ENCODE measurements around the gene DDR1. TPM values are rescaled to one million over a fixed set of nuclear protein-coding genes. Genes with fewer than 3 reads are reported as not detected.

The DDR1 gene
- total and polyA plus RNA-seq, 2 experiments from 2014 or later: 58.3 to 154 TPM

GRCh38 chr6:30931969-30932645 lies 47.8 kb downstream of the DDR1 start, which contains the start of gene SFTA2:
SFTA2 (minus strand) TSS chr6:30932170; CDS start chr6:30932096, 74 bp downstream.
- Mint-ChIP-seq H3K27ac (no peak within 1 kb of the TSS), H3K27me3 (ENCODE audit: insufficient read depth, low read depth, poor library complexity) (peaks cover 10% of the 10 kb centered on the region)

More at GRCh38 chr6:30931969-30932645, 47.8 kb downstream of the DDR1 start, which contains the start of gene SFTA2:
- ATAC-seq (no peak), DNase-seq (ENCODE audit: low spot score) (no peak)
- no peak for TF ChIP-seq JUNB (IDR thresholded peaks at IDR 0.05; ENCODE audit: unreplicated experiment)
- TF ChIP-seq ZNF462 (CRISPR knock-in tag; IDR thresholded peaks at IDR 0.05): no peak
- TF ChIP-seq CTCF (conservative IDR thresholded peaks at IDR 0.05; ENCODE audit: low read depth in 2 of 2): no peak
- TF ChIP-seq EZH2phosphoT487 (IDR thresholded peaks at IDR 0.05; ENCODE audit: unreplicated experiment): no peak
- no peak for TF ChIP-seq POLR2AphosphoS5 (IDR thresholded peaks at IDR 0.05; ENCODE audit: low read depth)
- TF ChIP-seq ZNF114 (CRISPR knock-in tag; IDR thresholded peaks at IDR 0.05): no peak
- no peak for TF ChIP-seq CREB1 (CRISPR knock-in tag; IDR thresholded peaks at IDR 0.05; ENCODE audit: low read depth)
- TF ChIP-seq NANOG (IDR thresholded peaks at IDR 0.05; ENCODE audit: borderline replicate concordance): no peak
- no peak for TF ChIP-seq REST (IDR thresholded peaks at IDR 0.05; ENCODE audit: unreplicated experiment)
- no peak for TF ChIP-seq STAT1 (IDR thresholded peaks at IDR 0.05; ENCODE audit: unreplicated experiment)
- no peak for TF ChIP-seq ETS1 (IDR thresholded peaks at IDR 0.05)
- no peak for TF ChIP-seq EZH2 (IDR thresholded peaks at IDR 0.05; ENCODE audit: low read depth, unreplicated experiment)
- TF ChIP-seq ZNF331 (CRISPR knock-in tag; IDR thresholded peaks at IDR 0.05; ENCODE audit: low read depth): no peak
- H3K4me3 ChIP-seq: no peak within 1 kb of the TSS
- H3K4me1 ChIP-seq (ENCODE audit: insufficient read depth): no peaks in the 10 kb centered on the region; the same call in 1 of the 2 replicates
- no peaks in the 10 kb centered on the region for H3K27me3 ChIP-seq (ENCODE audit: insufficient read depth)
- H3K4me3 Mint-ChIP-seq: no peak within 1 kb of the TSS
- H3K9me3 Mint-ChIP-seq: peaks cover 14% of the 10 kb centered on the region
- H4K20me1 ChIP-seq (replicated peaks; ENCODE audit: insufficient read depth): no peaks in the 10 kb centered on the region
- H3F3A ChIP-seq (replicated peaks; ENCODE audit: low read depth): no peaks in the 10 kb centered on the region
- no peaks in the 10 kb centered on the region for H3K79me2 ChIP-seq (replicated peaks; ENCODE audit: insufficient read depth)
- no peak within 1 kb of the TSS for H2AFZ ChIP-seq
- H3K4me2 ChIP-seq: no peak within 1 kb of the TSS
- no peak within 1 kb of the TSS for H3K27ac ChIP-seq (ENCODE audit: low read depth)
- no peaks in the 10 kb centered on the region for H3K36me3 ChIP-seq (ENCODE audit: insufficient read depth)
- peaks cover 10% of the 10 kb centered on the region for H3K4me1 Mint-ChIP-seq
- peaks cover 21% of the 10 kb centered on the region for H3K36me3 Mint-ChIP-seq (ENCODE audit: low read depth)
- H3K9me2 ChIP-seq (ENCODE audit: insufficient read depth): no peaks in the 10 kb centered on the region

Measured in GM23338 (cell line).